ENCODE measurements around the gene SMG6. TPM values are rescaled to one million over a fixed set of nuclear protein-coding genes. Genes with fewer than 3 reads are reported as not detected.

SMG6 gene
- total RNA-seq, 2 donors from 2014 or later, result 33.2 to 82.9 TPM

GRCh38 chr17:2076087-2076984 is 227.2 kb downstream of the SMG6 start:
- TF ChIP-seq CTCF (IDR thresholded peaks at IDR 0.05), result no peak
- no peaks in the 10 kb centered on the region for H3K9me3 ChIP-seq
- peak overlapping the region in 1 of 2 donors; percentile 40 for H3K27ac ChIP-seq
- H3K4me1 ChIP-seq (ENCODE audit: control insufficient read depth in 1 of 2, low read depth in 2 of 2), result no peaks in the 10 kb centered on the region
- peaks cover 32% of the 10 kb centered on the region for H3K36me3 ChIP-seq
- H3K27me3 ChIP-seq (replicated peaks; ENCODE audit: insufficient read depth), result no peaks in the 10 kb centered on the region
- DNase-seq (ENCODE audit: low spot score) (no peak), ATAC-seq (ENCODE audit: insufficient number of reproducible peaks, low FRiP score, low read depth) (no peak)
- H3K4me3 ChIP-seq, result no peak overlapping the region

- Histone ChIP-seq H3K4me3 (no peak overlapping the region), H3K27me3 (replicated peaks; ENCODE audit: insufficient read depth) (no peaks in the 10 kb centered on the region), H3K9me3 (no peaks in the 10 kb centered on the region), H3K27ac (peak overlapping the region in 1 of 2 donors; percentile 40), H3K36me3 (peaks cover 31% of the 10 kb centered on the region), H3K4me1 (ENCODE audit: control insufficient read depth in 1 of 2, low read depth in 2 of 2) (no peaks in the 10 kb centered on the region)
- DNase-seq (ENCODE audit: low spot score), result no peak
- ATAC-seq (ENCODE audit: insufficient number of reproducible peaks, low FRiP score, low read depth), result no peak
- no peak for TF ChIP-seq CTCF (IDR thresholded peaks at IDR 0.05)
Observed at GRCh38 chr17:2075336-2076086, 228.1 kb downstream of the SMG6 start.

GRCh38 chr17:2074919-2075318 is 228.7 kb downstream of the SMG6 start:
- Histone ChIP-seq H3K36me3 (peaks cover 32% of the 10 kb centered on the region), H3K9me3 (no peaks in the 10 kb centered on the region), H3K27me3 (replicated peaks; ENCODE audit: insufficient read depth) (no peaks in the 10 kb centered on the region), H3K4me3 (no peak overlapping the region), H3K27ac (no peak overlapping the region), H3K4me1 (ENCODE audit: control insufficient read depth in 1 of 2, low read depth in 2 of 2) (no peaks in the 10 kb centered on the region)
- no peak for DNase-seq (ENCODE audit: low spot score)
- TF ChIP-seq CTCF (IDR thresholded peaks at IDR 0.05), result no peak
- ATAC-seq (ENCODE audit: insufficient number of reproducible peaks, low FRiP score, low read depth), result no peak

- ATAC-seq (ENCODE audit: insufficient number of reproducible peaks, low FRiP score, low read depth) (no peak), DNase-seq (ENCODE audit: low spot score) (no peak)
- no peak for TF ChIP-seq CTCF (IDR thresholded peaks at IDR 0.05)
- H3K4me1 ChIP-seq (ENCODE audit: control insufficient read depth in 1 of 2, low read depth in 2 of 2), result peaks cover 0 to 19% of the 10 kb centered on the region in 2 donors
- no peaks in the 10 kb centered on the region for H3K9me3 ChIP-seq
- H3K36me3 ChIP-seq, result peaks cover 18% of the 10 kb centered on the region
- H3K27me3 ChIP-seq (replicated peaks; ENCODE audit: insufficient read depth), result no peaks in the 10 kb centered on the region
- peak overlapping the region in 1 of 2 donors; percentile 10 for H3K27ac ChIP-seq
- no peak overlapping the region for H3K4me3 ChIP-seq
Observed at GRCh38 chr17:2071455-2072281, 231.9 kb downstream of the SMG6 start.

All from thoracic aorta (tissue), 2 donors.